Measurements from ENCODE around the gene NUPR1.
"Not testable (repeated sequence)": the region's sequence is repeated elsewhere in the genome, so short reads cannot be mapped to it uniquely, and the experiment has no call there.

NUPR1 gene

GRCh38 chr16:28498666-28499381 lies 40.0 kb downstream of the NUPR1 start:
- no peak for DNase-seq (ENCODE audit: low read depth)

GRCh38 chr16:28497861-28498599 lies 40.7 kb downstream of the NUPR1 start:
- no peak for DNase-seq (ENCODE audit: low read depth)

DNA sequence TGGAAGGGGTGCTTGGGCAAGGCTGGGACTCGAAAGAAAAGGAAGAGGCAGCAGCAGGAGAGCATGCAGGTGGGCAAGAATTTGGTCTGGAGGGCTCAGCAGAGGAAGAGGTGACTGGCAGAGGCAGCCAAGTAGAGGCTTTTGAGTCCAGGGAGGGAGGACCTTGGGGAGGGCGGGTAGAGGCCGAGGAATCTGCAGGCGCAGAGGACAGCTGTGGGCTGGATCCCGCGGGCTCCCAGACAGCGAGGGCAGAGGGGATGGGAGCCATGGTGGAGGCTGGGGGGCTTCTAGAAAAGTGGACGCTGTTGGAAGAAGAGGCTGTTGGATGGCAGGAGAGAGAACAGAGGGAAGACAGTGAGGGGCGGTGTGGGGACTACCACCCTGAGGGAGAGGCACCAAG lies 41.4 kb downstream of the NUPR1 start:
- DNase-seq (ENCODE audit: low read depth) = no peak

DNA sequence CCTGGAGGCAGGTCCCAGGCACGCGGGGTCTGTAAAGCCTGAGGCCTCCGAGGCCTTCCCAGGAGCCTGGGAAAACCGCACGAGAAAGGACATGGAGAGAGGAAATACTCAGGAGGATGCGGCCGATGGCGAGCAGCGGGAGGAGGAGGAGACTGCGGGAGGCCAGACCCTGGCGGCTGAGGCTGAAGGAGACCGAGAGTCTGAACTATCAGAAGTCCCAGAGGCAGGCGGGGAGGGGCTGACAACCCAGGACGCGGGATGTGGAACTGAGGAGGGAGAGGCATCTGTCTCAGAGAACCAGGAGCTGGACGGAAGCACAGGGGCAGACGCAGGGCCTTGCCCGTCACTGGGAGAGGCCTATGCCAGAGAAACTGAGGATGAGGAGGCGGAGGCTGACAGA lies 41.9 kb downstream of the NUPR1 start:
- no peak for DNase-seq (ENCODE audit: low read depth)

GRCh38 chr16:28495795-28496749 lies 42.7 kb downstream of the NUPR1 start:
- no peak for DNase-seq (ENCODE audit: low read depth)

DNA sequence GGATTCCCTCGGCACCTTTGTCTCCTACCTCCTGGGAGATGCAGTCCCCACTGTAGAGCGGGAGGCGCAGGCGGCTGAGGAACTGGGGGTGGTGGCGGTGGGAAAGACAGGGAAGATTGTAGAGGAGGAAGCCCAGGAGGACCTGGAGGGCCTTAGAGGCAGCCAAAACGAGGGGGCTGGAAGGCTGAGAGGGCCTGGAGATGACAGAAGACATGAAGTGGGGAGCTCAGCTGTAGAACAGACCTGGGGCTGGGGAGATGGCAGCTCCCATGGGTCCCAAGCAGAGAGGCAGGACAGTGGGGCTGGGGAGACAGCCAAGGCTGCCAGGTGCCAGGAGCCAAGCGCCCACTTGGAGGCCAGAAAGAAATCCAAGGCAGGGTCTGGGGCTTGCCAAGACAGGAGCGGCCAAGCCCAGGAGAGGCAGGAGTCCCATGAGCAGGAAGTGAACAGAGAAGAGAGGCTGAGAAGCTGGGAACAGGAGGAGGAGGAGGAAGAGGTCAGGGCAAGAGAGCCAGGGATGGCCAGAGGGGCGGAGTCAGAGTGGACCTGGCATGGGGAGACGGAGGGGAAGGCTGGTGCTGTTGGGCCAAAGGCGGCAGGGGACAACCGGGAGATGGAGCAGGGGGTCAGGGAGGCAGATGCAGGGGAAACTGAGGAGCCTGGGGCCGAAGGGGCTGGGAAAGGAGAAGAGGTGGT lies 43.5 kb downstream of the NUPR1 start:
- DNase-seq (ENCODE audit: low read depth) = no peak

DNA sequence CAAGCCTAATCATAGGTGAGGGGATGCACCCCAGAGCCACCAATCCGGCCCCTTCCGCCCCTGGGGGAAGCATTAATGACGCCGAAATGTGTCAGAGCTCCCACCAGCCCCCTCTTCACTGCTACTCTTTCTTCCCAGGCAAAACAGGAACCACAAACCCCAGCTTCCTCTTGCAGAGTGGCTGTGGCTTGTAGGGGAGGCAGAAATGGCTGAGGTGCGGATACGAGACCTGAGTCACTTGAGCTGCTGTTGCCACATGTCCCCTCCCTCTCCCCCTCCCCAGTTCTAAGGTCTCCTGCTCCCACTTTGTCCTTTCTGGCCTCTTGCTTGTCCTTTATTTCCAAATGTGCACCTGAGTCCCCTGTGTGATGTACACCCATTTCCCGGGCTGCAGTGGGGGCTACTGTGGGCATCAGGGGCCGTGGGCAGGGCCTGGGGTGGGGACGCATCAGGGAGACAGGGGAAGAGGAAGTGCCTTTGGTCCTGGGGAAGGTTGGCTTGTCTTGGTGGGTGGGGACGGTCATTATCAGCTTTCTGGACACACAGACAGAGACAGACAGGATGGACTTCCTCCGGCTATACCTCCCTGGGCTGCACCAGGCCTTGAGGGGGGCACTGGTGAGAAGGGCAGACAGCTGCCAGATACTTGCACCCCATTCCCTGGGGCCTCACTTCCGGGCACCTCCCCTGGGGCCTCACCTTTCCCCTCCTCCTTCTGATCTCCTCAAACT lies 44.5 kb downstream of the NUPR1 start, which contains the start of gene APOBR:
APOBR (plus strand) TSS at position 523 of the 731 bp plus-strand sequence; CDS start at position 562, 39 bp downstream.
- no peak for DNase-seq (ENCODE audit: low read depth)

- DNase-seq (ENCODE audit: low read depth) = no peak
These were observed 46.3 kb downstream of the NUPR1 start for GRCh38 chr16:28492511-28492910.

DNA sequence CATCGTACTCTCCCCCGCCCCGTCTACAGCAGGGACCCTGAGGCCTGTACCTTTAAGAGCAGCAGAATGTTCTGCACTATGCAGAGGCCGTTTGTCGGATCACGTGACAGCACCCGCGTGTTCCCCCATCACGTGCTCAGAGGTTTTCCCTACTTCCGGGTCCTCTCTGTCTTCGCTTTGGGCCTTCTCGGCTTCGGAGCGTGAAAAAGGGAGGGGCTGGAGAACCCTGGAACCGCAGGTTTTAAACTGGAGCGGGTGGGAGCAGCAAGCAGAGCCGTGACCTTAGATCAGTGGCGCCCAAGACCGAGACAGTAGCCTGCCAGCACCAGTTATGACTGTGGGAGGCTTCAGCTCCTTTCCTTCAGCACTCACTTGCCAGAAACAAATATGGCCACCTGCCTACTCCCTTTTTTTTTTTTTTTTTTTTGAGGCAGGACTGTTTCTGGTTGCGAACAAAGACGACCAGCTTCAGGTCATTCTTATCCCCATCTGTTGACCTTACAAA lies 46.8 kb downstream of the NUPR1 start, which contains the start of gene CLN3:
CLN3 (minus strand) TSS at position 105 of the 505 bp plus-strand sequence. CDS start 315 bp downstream, outside the sequence.
- peak; percentile 77 for DNase-seq (ENCODE audit: low read depth)

GRCh38 chr16:28491230-28491969 lies 47.4 kb downstream of the NUPR1 start:
- no peak for DNase-seq (ENCODE audit: low read depth)

DNA sequence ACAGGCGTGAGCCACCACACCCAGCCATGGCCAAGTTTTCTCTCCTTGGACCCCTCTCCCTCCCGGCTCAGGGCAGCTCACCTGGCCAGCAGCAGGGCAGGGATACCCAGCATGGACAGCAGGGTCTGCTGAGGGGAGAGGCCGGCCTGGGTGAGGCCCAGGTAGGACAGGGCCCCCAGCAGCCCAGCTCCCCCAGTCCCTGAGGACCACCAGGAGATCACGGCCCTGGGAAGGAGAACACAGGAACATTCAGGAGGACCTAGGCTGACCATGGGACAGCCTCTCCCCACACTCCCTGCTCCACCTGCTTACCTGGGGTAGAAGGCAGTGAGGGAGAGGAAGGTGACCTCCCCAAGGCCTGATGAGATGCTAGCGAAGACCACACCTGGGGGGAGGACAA lies 52.5 kb downstream of the NUPR1 start:
- DNase-seq (ENCODE audit: low read depth) = no peak

DNA sequence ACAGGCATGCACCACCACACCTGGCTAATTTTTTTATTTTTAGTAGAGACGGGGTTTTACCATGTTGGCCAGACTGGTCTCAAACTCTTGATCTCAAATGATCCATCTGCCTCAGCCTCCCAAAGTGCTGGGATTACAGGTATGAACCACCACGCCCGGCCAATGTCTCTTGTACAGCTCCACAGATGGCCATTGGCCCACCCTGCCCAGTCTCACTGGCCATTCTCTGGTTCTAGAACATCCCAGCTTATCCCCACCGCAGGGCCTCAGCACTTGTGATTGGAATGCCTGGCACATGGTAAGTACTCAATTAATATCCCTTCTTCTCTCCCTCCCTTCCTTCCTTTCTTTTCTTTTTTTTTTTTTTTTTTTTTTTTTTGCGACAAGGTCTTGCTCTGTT lies 55.4 kb downstream of the NUPR1 start:
- not testable (repeated sequence) for DNase-seq (ENCODE audit: low read depth)
